ENCODE results near the gene MMD2.

MMD2 gene

GRCh38 chr7:4919969-4920766 is 38.8 kb downstream of the MMD2 start:
- H3K4me3 ChIP-seq (replicated peaks; ENCODE audit: low read depth, low read length), result no peak overlapping the region
- no peak for TF ChIP-seq CTCF (IDR thresholded peaks at IDR 0.05; ENCODE audit: low read length, missing control alignments)
- no peak for DNase-seq (ENCODE audit: low read depth)

- H3K4me3 ChIP-seq (replicated peaks; ENCODE audit: low read depth, low read length), result no peak overlapping the region
- no peak for DNase-seq (ENCODE audit: low read depth)
- TF ChIP-seq CTCF (IDR thresholded peaks at IDR 0.05; ENCODE audit: low read length, missing control alignments), result no peak
Measured at GRCh38 chr7:4916113-4916512, 42.9 kb downstream of the MMD2 start.

- H3K4me3 ChIP-seq (replicated peaks; ENCODE audit: low read depth, low read length), result no peak overlapping the region
- DNase-seq (ENCODE audit: low read depth), result no peak
- no peak for TF ChIP-seq CTCF (IDR thresholded peaks at IDR 0.05; ENCODE audit: low read length, missing control alignments)
Measured at GRCh38 chr7:4911111-4911828, 47.7 kb downstream of the MMD2 start.

- no peak for DNase-seq (ENCODE audit: low read depth)
- TF ChIP-seq CTCF (IDR thresholded peaks at IDR 0.05; ENCODE audit: low read length, missing control alignments), result no peak
Measured at GRCh38 chr7:4906682-4907081, 52.3 kb downstream of the MMD2 start.

GRCh38 chr7:4905171-4905570 is 53.8 kb downstream of the MMD2 start:
- DNase-seq (ENCODE audit: low read depth), result no peak
- no peak for TF ChIP-seq CTCF (IDR thresholded peaks at IDR 0.05; ENCODE audit: low read length, missing control alignments)
- H3K4me3 ChIP-seq (replicated peaks; ENCODE audit: low read depth, low read length), result no peak overlapping the region

More at GRCh38 chr7:4906682-4907081, 52.3 kb downstream of the MMD2 start:
- H3K4me3 ChIP-seq (replicated peaks; ENCODE audit: low read depth, low read length), result no peak overlapping the region

- no peak for TF ChIP-seq CTCF (IDR thresholded peaks at IDR 0.05; ENCODE audit: low read length, missing control alignments)
- no peak for DNase-seq (ENCODE audit: low read depth)
- H3K4me3 ChIP-seq (replicated peaks; ENCODE audit: low read depth, low read length), result no peak overlapping the region
Measured at GRCh38 chr7:4904346-4904745, 54.6 kb downstream of the MMD2 start.
